Mucosa of stomach (tissue), 1 donor: ENCODE data around the gene HNRNPLL.

Experiments
- H3K27me3 ChIP-seq: one replicate; pipeline ENCODE4 v1.7.0; 2013; ENCODE audit warnings: mild to moderate bottlenecking, low read length; ENCODE audit not compliant: control insufficient read depth, insufficient read depth
- H3K36me3 ChIP-seq: one replicate; pipeline ENCODE4 v1.7.0; 2013; ENCODE audit warnings: low read length; ENCODE audit not compliant: control insufficient read depth, insufficient read depth
- H3K4me1 ChIP-seq: one replicate; pipeline ENCODE4 v1.7.0; 2013; ENCODE audit warnings: mild to moderate bottlenecking, low read length; ENCODE audit not compliant: control insufficient read depth, insufficient read depth
- H3K4me3 ChIP-seq: one replicate; pipeline ENCODE4 v1.7.0; 2013; ENCODE audit warnings: low read length
- H3K9ac ChIP-seq: one replicate; pipeline ENCODE4 v1.7.0; 2013; ENCODE audit warnings: mild to moderate bottlenecking, low read length, moderate library complexity
- H3K9me3 ChIP-seq: one replicate; pipeline ENCODE4 v1.7.0; 2013; ENCODE audit warnings: mild to moderate bottlenecking, low read length, moderate library complexity; ENCODE audit not compliant: control insufficient read depth
- donor health status: Pancreatic carcinoma.

HNRNPLL gene

GRCh38 chr2:38633895-38634294 lies 31.2 kb upstream of the HNRNPLL start:
- no peaks in the 10 kb centered on the region for H3K36me3 ChIP-seq
- H3K4me1 ChIP-seq = no peaks in the 10 kb centered on the region
- no peak overlapping the region for H3K4me3 ChIP-seq
- no peak overlapping the region for H3K9ac ChIP-seq
- no peaks in the 10 kb centered on the region for H3K9me3 ChIP-seq
- H3K27me3 ChIP-seq = no peaks in the 10 kb centered on the region

GRCh38 chr2:38632980-38633379 lies 30.3 kb upstream of the HNRNPLL start:
- no peak overlapping the region for H3K4me3 ChIP-seq
- no peaks in the 10 kb centered on the region for H3K9me3 ChIP-seq
- peaks cover 4% of the 10 kb centered on the region for H3K4me1 ChIP-seq
- no peaks in the 10 kb centered on the region for H3K27me3 ChIP-seq
- no peak overlapping the region for H3K9ac ChIP-seq
- H3K36me3 ChIP-seq = no peaks in the 10 kb centered on the region

GRCh38 chr2:38631976-38632375 lies 29.2 kb upstream of the HNRNPLL start:
- Histone ChIP-seq H3K9ac (no peak overlapping the region), H3K9me3 (no peaks in the 10 kb centered on the region), H3K4me1 (peaks cover 9% of the 10 kb centered on the region), H3K27me3 (no peaks in the 10 kb centered on the region), H3K4me3 (no peak overlapping the region), H3K36me3 (no peaks in the 10 kb centered on the region)

- Histone ChIP-seq H3K9me3 (no peaks in the 10 kb centered on the region), H3K27me3 (no peaks in the 10 kb centered on the region), H3K4me1 (peaks cover 12% of the 10 kb centered on the region), H3K36me3 (no peaks in the 10 kb centered on the region), H3K4me3 (no peak overlapping the region), H3K9ac (no peak overlapping the region)
Observed at GRCh38 chr2:38629684-38630083, 27.0 kb upstream of the HNRNPLL start.

DNA sequence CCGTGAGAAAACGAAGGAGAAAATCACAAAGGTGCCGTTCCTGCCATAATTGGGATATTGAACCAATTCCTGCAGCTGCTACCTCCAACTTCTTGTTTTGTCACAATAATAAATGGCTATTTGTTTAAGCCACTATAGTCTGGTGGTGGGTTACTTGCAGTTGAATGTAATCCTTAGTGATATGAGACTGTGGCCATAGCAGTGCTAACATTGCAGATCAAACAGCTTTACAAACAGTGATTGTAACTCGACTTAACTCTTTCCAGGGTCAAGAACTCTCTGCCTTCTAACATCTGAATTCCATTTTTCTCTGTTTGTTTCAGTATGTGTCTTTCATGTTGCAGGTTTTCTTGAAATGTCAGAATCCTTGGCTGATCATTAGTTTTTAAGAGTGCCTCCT lies 24.7 kb upstream of the HNRNPLL start:
- Histone ChIP-seq H3K4me3 (no peak overlapping the region), H3K36me3 (no peaks in the 10 kb centered on the region)

DNA sequence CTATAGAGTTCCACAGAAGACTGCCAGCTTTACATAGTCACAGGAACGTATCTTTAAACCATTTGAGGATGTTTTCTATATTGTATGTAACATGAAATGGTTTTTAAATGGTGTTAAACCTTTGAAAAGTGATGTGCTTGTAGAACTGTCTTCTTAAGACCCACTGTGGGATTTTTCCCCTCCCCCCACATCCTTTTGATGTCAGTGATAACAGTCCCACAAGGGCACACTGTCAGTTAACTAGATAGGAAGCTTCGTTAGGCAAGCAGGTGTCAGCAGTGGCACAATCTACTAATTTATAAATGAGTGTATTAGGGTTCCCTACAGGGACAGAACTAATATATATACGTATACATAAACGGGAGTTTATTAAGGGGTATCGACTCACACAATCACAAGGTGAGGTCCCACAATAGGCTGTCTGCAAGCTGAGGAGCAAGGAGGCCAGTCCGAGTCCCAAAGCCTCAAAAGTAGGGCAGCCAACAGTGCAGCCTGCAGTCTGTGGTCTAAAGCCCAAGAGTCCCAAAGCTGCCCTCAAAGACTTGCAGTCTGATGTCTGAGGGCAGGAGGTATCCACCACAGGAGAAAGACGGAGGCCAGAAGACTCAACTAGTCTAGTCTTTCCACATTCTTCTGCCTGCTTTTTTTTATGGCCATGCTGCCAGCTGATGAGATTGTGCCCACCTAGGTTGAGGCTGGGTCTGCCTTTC lies 23.8 kb upstream of the HNRNPLL start:
- Histone ChIP-seq H3K4me3 (no peak overlapping the region), H3K9me3 (no peaks in the 10 kb centered on the region), H3K36me3 (no peaks in the 10 kb centered on the region), H3K4me1 (peaks cover 12% of the 10 kb centered on the region), H3K9ac (no peak overlapping the region), H3K27me3 (no peaks in the 10 kb centered on the region)

More for the DNA sequence above, 24.7 kb upstream of the HNRNPLL start:
- Histone ChIP-seq H3K9ac (no peak overlapping the region), H3K9me3 (no peaks in the 10 kb centered on the region), H3K4me1 (peaks cover 12% of the 10 kb centered on the region), H3K27me3 (no peaks in the 10 kb centered on the region)

GRCh38 chr2:38622210-38622609 lies 19.5 kb upstream of the HNRNPLL start:
- H3K27me3 ChIP-seq = no peaks in the 10 kb centered on the region
- H3K9ac ChIP-seq = no peak overlapping the region
- H3K9me3 ChIP-seq = no peaks in the 10 kb centered on the region
- H3K4me1 ChIP-seq = peaks cover 19% of the 10 kb centered on the region
- no peaks in the 10 kb centered on the region for H3K36me3 ChIP-seq
- H3K4me3 ChIP-seq = no peak overlapping the region

- peaks cover 16% of the 10 kb centered on the region for H3K4me1 ChIP-seq
- no peaks in the 10 kb centered on the region for H3K9me3 ChIP-seq
- no peaks in the 10 kb centered on the region for H3K27me3 ChIP-seq
- no peak overlapping the region for H3K4me3 ChIP-seq
- no peak overlapping the region for H3K9ac ChIP-seq
- H3K36me3 ChIP-seq = no peaks in the 10 kb centered on the region
Observed at GRCh38 chr2:38621018-38621417, 18.3 kb upstream of the HNRNPLL start.

DNA sequence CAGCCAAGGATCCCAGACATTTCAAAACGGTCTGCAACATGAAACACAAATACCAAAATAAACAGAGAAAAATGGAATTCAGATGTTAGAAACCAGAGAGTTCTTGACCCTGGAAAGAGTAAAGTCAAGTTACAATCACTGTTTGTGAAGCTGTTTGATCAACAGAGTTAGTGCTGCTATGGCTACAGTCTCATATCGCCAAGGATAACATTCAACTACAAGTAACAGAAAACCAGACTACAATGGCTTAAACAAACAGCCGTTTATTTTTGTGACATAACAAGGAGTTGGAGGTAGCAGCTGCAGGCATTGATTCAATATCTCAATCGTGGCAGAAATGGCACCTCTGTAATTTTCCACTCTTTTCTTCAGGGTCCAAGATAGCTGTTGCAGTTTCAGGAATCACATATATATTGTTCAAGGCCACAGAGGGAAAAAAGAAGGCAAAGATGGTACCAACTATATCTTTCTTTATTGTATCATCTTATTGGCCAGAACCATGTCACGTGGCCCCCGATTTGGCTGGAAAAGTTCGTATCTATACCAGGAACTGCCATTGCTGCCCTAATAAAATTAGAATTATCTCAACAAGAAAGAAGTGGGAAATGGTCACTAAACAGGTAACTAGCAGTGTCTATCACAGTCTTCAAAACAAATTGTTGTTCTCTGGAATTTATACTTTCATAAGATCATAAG lies 17.7 kb upstream of the HNRNPLL start:
- H3K36me3 ChIP-seq = no peaks in the 10 kb centered on the region
- peaks cover 16% of the 10 kb centered on the region for H3K4me1 ChIP-seq
- H3K9ac ChIP-seq = no peak overlapping the region
- no peak overlapping the region for H3K4me3 ChIP-seq
- H3K9me3 ChIP-seq = no peaks in the 10 kb centered on the region
- H3K27me3 ChIP-seq = no peaks in the 10 kb centered on the region

GRCh38 chr2:38619458-38620164 lies 16.9 kb upstream of the HNRNPLL start:
- Histone ChIP-seq H3K4me3 (no peak overlapping the region), H3K9me3 (no peaks in the 10 kb centered on the region), H3K9ac (no peak overlapping the region), H3K27me3 (no peaks in the 10 kb centered on the region), H3K36me3 (no peaks in the 10 kb centered on the region), H3K4me1 (peaks cover 16% of the 10 kb centered on the region)

DNA sequence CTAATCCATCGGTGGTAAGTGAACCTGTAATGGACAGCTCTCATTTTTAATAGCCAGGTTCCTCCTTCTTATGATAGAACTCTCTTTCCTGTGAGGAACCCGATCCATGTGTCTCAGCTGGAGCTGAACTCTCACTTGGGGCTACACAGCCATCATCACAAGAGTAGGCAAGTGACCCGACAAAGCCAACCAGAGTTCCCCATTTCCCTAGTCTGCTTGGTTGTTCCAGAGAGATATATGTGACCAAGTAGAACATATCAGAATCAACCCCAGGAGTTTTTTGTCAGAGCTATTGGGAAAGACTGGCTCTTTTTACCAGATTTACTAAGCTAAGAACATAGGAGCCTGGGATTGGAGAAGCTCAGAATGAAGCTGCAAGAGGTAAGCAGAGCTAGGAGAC lies 14.6 kb upstream of the HNRNPLL start:
- H3K27me3 ChIP-seq = no peaks in the 10 kb centered on the region
- H3K9me3 ChIP-seq = no peaks in the 10 kb centered on the region
- no peak overlapping the region for H3K9ac ChIP-seq

GRCh38 chr2:38615237-38615636 lies 12.5 kb upstream of the HNRNPLL start:
- Histone ChIP-seq H3K36me3 (no peaks in the 10 kb centered on the region), H3K4me3 (no peak overlapping the region), H3K4me1 (peaks cover 43% of the 10 kb centered on the region), H3K9me3 (no peaks in the 10 kb centered on the region), H3K27me3 (no peaks in the 10 kb centered on the region), H3K9ac (no peak overlapping the region)

More for the DNA sequence above, 14.6 kb upstream of the HNRNPLL start:
- Histone ChIP-seq H3K4me3 (no peak overlapping the region), H3K4me1 (peaks cover 35% of the 10 kb centered on the region), H3K36me3 (no peaks in the 10 kb centered on the region)
